Measurements from ENCODE around the gene GCN1. TPM values are rescaled to one million over a fixed set of nuclear protein-coding genes. Genes with fewer than 3 reads are reported as not detected.

The GCN1 gene
- total RNA-seq, 1 experiment from 2014 or later = 107 TPM

DNA sequence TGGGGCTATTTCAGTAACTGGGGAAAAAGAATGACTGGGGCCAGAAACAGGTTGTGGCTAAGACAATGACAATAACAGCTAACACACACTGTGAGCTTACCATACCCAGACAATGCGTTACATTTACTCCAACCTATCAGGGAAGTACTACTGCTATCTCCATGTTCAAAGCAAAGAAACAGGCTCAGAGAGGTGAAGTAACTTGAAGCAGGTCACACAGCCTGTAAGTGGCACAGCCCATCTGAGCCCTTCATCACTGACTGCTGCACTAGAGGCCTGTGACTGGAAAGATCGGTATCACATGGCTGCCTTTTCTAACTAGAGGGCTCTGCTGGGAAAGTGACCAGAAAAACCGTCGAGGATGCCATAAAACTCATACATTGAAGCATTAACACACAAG is 7.9 kb downstream of the GCN1 start:
- DNase-seq (ENCODE audit: low read depth) = no peak

DNA sequence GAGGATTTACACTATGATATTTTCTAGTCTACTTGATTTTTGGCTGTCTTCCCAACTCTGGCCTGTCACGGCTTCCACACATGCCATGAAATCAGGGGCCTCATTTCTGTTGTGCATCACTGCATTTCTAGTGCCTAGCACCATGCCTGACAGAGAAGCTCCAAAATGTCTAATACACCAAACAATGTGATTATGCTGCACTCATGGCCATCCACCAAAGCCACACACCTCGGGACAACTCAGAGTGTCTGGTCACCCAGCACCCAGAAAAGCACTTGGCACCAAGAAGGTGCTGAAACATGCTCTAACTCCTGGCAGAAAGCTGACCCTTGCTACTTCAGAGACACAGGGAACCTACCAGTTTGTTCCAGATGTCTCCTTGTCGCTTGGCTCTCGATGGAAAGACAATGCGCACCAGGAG is 11.3 kb downstream of the GCN1 start:
- no peak for DNase-seq (ENCODE audit: low read depth)

DNA sequence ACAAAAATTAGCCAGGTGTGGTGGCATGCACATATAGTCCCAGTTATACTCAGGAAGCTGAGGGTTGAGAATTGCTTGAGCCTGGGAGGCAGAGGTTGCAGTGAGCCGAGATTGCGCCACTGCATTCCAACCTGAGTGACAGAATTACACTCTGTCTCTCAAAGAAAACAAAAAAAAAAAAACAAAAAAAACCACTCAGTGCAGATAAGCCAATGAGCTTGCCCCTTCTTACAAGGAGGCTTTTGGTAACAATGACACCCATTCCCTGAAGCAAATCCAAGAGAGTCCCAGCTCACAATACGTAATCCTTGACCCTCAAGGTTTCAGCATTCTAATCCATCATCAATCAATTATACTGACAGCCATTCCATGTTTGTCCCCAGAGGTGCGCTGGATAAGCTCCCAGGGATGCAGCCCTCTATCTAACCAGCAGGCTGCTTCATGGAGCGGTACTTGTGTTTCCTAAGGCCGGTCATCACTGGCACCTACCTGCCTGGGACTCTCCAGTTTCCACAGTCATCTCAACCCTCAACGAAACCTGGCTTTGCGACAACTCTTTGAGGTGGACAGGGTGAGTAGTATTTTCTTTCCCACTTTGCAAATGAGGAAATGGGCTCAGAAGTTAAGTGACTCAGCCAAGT is 12.4 kb downstream of the GCN1 start:
- DNase-seq (ENCODE audit: low read depth) = peak; percentile 74

DNA sequence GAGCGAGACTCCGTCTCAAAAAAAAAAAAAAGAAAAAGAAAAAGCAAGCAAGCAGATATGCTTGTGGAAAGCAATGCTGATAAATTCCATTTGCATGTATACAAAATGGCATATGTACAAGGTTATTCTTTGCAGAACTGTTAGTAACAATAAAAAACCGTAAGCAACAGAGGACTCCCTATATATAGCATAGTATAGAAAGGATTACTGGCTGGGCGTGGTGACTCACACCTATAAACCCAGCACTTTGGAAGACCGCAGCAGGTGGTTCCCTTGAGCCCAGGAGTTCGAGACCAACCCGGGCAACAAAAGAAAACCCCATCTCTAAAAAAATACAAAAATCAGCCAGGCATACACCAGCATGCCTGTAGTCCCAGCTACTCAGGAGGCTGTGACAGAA is 13.5 kb downstream of the GCN1 start:
- DNase-seq (ENCODE audit: low read depth) = no peak

DNA sequence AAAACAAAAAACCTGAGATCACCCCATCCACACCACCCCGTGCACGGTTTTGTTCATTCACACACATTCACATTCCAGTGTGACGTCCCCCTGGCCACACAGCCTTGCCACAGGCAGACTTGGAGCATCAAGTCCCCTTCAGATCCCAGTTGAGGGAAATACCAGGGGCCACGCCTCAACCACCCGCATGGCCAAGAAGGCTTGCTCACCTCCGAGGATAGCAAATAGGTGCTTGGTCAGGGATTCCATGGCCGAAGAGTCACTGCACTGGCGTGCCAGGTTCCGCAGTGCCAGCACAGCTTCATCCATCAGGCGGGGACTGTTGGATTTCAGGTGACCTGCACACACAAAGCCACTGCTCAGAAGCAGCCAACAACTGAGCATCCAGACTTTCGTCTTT is 19.0 kb downstream of the GCN1 start:
- no peak for DNase-seq (ENCODE audit: low read depth)

DNA sequence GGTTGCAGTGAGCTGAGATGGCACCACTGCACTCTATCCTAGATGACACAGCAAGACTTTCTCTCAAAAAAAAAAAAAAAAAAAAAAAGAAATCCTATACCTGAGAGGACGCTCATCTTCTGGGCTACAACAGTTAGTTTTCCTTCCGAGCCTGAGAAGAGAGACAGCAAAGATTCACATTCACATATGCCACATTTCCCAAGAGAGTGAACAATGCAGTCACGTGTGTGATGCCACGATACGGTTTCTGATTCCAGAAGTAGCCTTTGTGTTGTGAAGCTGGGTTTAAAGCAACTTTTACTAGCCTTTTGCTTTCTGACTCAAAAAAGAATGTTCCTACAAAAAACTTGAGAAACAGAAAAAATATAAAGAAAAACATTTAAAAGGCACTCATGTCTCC is 19.5 kb downstream of the GCN1 start:
- no peak for DNase-seq (ENCODE audit: low read depth)

DNA sequence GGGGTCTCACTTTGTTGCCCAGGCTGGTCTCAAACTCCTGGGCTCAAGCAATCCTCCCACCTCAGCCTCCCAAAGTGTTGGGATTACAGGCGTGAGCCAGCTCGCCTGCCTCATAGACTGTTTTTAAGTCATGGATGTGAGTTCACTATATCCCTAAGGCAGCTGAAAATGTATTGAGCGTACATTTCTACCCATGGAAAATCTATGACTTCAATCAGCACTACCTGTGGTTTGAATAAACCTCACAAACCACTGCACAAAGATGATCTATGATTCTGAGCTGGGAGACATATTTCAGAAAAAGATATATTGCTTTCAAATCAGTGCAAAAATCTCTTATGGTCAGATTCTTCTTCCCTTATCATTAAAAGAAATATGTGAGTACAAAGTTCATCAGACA is 22.5 kb downstream of the GCN1 start:
- no peak for DNase-seq (ENCODE audit: low read depth)

DNA sequence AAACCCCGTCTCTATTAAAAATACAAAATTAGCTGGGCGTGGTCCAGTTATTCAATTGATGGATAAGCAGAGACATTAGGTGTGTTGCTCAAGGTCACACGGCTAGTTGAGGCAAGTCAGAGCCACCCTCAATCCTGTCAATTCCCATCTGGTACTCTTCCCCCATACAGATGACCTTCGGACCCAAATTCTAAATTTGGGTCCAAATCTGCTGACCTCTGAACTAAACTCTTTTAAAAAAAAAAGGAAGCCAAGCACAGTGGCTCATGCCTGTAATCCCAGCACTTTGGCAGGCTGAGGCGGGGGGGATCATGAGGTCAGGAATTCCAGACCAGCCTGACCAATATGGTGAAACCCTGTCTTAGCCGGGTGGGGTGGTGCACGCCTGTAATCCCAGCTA is 23.9 kb downstream of the GCN1 start:
- no peak for DNase-seq (ENCODE audit: low read depth)

DNA sequence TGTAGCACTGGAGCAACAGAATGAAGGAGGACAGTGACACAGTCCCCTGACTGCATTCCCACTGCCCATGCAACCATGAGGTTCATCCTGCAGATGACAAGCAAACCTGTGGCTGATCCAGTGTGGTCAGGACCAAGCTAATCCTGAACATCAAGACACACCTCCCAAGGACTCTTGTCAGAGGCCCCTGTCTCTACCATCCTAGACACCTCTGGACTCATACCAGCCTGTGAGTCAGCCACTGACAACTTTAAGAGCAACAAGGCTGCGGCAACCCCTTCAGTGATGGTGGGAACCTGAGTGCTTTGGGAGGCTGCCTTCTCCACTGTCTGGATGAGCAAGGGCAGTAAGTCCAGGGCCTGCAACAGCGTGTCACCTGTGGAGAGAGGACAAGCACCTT is 24.6 kb downstream of the GCN1 start:
- DNase-seq (ENCODE audit: low read depth) = peak; percentile 20

DNA sequence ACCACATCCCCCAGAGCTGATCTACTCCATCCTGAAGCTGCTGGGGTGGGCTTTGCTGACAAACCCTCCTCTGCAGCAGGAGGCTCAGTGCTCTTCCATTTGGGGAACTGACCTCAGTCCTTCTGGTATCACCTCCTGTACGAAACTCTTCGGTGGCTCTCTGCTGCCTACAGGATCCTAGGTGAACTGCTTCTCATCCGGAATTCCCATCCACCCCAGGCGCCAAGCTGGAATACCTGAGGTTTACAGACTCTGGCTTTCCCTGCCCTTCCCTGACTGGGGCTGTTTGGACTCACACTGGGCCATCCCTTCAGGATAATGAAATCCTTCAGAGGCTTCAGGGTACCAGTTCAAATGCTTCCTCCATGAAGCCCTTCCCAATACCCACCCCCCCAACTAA is 26.2 kb downstream of the GCN1 start:
- DNase-seq (ENCODE audit: low read depth) = no peak

DNA sequence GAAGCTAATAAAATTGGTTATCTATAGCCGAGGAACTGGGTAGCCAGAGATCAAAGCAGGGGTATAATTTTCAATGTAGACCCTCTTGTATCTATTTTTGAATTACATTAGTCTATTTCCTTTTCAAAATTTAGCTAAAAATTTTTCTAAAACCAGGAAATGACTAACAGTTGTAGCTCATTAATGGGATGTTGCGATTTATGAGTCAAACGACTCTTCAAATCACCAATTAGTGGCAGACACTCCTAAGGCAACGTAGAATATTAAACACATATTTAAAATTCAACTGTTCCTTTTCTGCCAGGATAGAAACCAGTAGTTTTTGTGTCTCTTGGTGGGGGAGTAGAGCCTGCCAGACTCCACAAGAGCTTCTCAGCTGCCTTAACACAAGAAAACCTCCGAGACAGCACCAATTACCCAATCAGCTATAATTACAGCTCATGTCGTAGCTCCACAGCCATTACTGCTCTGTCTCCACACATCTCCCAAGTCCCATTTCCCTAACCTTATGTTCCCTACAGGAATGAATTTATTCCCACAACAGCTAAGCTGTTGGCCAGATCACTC is 26.9 kb downstream of the GCN1 start:
- no peak for DNase-seq (ENCODE audit: low read depth)

DNA sequence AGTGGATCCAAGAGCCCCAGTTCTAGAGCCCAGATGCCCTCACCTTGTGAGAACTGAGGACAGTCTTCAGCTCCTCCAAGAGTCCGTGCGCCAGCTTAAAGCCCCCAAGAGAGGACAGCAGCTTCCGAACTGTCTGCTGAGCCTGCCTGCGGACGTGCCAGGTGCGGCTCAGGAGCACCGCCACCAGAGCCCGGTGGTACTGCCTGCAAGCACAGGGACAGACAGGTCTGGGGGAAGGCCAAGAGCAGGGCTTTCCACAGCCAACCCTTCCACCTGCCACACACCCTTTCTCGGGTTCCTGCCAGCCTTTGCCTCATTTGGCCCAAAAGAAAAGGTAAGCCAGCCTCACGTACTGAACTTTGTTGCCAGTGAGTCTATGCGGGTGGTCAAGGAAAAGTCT is 30.2 kb downstream of the GCN1 start:
- no peak for DNase-seq (ENCODE audit: low read depth)

DNA sequence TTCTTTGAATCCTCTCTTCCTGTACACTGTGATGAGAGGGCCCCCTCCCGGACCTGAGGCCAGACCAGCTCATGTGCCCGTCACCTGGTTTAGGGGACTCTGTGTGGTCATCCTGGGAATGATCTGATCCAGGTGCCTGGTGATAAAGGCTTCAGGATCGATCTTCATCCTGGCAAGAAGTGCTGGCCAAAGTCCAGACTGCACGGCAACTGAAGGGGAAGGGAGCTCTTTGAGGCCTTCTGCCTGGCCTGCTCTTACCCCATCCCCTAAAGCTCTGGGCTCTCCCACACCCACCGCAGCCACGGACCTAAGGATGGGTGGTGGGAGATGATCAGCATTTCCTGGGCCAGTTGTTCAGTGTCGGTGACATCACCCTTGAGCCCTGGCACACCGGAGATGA is 31.8 kb downstream of the GCN1 start:
- no peak for DNase-seq (ENCODE audit: low read depth)

DNA sequence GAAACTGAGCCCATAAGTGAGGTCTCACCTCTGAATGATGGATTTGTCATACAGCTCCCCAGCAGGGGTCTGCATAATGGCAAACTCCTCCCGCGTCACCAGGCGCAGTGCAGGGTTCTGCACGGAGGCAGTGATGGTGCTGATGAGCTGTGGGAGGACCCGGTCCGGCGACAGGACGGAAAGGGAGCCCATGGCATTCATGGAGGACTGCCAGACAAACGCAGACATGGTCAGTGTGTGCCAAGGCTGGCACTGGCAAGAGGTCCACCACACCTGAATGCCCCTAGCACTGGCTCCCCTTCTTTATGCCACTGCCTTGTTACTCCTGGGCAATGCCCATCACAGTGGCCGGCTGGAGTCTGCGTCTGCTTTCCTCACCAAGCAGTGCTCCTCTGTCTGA is 32.7 kb downstream of the GCN1 start:
- DNase-seq (ENCODE audit: low read depth) = no peak

DNA sequence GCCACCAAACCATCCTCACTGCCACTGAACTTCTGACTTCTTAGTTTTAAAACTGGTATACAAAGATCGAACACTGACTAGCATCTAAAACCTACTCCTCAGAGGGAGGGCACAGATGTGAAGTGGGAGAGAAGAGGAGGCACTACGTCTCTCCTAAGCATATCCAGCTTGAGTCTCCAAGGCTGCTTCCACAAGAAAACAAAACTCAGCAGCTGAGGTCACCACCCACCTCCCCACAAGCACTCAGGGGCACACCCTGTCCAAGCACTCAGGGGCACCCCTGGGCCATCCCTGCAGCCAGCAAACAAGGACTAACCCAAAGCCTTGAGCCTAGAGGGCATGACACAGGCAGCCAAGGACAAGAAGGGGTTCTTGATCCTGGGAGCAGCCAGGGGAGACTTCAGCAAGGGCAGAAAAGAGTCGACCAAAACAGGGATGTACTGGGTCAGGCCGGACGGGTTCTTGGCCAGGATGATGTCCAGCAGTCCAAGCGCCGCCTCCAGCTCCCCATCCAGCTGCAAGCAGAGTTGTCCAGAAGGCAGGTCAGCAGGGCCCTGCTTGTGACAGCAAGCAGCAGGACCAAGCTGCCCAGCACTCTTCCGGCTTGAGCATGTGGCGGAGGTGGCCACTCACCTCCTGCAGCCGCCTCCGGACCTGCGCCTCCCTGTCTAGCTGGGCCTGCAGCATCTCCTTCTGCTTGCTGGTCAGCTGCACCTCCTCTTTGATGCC is 34.8 kb downstream of the GCN1 start:
- no peak for DNase-seq (ENCODE audit: low read depth)

DNA sequence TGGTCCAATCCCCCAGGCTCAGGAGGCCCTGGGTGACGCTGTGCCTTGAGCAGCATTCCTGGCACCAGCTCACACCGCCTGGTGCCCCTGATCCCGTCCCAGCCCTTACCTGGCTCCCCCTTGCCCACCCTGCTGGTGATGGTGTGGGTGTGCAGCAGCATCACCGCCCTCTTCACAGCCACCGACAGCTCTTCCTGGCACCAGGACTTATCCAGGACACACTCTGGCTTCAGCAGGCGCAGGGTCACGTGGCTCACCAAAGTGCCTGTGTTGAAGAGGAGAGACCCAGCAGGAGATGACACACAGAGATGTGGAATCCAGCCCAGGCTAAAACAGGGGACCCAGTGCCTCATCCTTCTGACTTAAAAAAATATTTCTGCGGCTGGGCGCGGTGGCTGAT is 36.2 kb downstream of the GCN1 start:
- no peak for DNase-seq (ENCODE audit: low read depth)

DNA sequence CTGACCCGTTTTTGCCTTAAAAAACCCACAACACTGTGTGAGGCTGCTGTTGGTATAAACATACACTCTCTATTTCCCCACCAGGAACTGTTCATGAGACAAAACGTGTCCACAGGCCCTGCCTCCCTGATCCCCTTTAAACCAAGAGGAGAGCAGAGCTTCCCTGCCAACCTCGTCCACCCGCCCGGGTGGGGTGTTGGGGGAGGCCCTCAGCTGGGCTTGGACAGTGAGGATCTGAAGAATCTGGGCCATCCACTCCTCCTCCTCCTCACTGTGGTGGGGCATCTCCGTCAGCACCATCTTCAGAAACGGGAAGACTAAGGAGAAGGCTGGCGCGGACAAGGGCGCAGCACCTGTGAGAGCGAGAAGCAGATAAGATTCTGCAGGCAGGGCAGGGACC is 36.8 kb downstream of the GCN1 start:
- DNase-seq (ENCODE audit: low read depth) = no peak

DNA sequence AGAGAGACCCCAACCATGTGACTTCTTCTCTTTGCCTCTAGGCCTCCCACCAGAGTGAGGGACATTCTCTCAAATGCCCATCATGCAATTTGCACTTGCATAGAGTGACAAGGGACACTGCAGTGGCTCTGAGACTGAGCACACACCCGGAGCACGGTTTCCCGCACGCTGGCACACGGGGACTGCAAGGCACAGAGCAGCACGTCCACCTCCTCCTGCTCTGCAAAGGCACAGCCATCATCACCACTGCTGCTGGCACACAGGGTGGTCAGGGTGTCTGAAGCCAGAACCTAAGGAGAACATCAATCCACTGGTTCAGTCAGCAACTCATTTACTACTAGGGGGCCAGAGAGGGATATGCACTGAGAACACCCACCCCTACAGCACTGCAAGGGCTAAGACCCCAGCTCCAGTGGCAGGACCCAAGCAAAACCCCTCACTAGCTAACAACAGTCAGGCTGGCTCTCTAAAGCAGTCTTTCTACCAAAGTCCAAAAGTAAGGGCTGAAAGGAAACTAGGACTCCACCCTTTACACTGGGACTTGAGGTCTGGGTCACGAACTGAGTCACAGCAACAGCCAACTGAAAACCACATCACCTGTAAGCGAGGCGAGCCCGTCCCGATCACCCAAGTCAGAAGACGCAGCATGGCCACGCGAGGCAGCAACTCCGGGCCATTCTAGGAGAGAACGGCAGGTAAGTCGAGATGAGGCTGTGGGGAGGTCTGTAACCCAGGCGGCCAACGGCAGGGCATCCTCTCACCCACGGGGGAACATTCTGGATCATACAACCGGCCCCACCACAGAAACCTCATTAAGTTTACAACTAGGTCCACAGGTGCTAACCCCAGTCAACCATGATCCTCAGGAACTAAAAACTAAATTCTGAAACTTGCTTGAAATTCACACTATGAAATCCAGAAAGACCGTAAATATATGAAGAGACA is 37.9 kb downstream of the GCN1 start:
- no peak for DNase-seq (ENCODE audit: low read depth)

DNA sequence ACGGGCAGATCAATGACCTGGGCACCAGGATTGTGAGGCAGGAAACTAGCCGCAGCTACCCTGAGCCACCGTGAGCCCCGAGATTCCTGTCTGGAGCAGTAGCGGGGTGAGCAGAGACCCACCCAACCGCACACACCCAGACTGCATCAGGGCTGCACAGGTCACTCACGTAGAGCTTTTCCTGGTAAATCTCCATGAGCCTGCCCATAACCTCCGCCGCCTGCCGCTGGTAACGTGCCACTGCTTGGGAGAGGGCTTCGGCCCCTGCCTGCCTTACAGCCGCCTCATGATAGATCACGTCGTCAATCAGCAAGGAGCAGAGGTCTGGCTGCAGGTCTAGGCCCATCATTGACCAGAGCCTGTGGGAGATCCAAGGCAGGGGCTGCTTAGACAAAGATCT is 39.4 kb downstream of the GCN1 start:
- no peak for DNase-seq (ENCODE audit: low read depth)

DNA sequence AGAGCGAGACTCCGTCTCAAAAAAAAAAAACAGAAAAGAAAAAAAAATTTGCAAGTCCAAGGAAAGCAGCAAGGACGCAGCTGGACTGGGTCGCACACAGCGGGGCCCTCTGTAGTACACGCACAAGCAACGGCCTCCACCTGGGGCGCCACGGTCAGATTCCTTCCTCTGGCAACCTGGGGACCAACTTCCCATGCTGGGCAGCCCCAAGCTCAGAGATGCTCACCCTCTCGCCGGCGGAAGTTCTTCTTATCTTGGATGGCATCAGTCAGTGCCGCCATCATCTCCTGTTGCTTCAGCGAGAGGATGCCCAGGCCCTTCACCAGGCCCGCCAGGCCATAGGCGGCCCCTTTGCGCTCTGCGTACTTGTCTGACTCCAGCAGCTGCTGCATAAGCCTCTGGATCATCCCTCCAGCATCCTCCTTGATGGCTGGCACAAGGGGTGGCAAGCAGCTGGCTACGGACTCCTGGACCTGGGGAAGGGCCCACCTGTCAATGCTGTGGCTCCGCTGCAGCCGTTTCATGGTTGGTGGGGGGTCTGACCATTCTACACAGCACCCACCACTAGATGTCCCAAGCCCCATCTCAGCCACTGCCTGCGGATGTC is 43.5 kb downstream of the GCN1 start:
- DNase-seq (ENCODE audit: low read depth) = no peak

DNA sequence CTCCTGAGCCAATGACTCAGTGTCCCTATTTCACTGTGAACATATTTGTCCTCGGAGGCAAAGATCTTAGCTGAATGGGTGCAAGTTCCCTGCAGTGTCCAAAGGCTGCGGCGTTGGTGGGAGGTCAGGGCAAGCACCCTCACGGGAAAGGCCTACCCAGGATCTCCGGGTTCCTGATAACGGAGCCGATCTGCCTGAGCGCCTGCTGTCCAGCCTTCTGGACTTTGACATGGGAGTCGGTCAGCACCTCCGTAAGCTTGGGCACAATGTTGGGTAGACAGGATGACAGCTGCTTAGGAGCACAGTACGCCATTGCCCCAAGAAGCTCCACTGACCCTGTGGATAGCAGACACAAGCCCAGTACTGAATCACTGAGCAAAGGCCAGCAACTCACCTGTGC is 46.5 kb downstream of the GCN1 start:
- DNase-seq (ENCODE audit: low read depth) = no peak

DNA sequence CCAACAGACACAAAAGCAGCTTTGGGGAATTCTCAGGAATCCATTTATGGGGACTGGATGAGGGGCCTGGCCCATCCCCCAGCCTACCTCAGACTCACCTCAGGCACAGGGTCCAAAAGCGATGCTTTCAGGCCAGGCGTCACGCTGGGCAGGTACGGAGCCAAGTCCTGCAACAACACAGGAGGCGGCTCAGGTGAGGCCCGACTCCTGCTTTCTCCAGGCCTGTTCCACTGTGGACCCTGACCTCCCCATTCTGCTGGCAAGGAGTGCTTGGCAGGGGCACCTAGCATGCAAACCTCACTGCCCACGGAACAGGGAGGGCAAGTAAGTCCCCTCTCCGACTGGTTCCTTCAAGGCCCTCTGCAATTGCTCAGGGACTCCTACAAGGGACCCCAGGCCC is 49.4 kb downstream of the GCN1 start:
- no peak for DNase-seq (ENCODE audit: low read depth)

Data from HT1080 (cell line).